HPDE6-E6E7 (cell line): ENCODE results near the gene METTL16.
"Not testable (repeated sequence)": the region's sequence is repeated elsewhere in the genome, so short reads cannot be mapped to it uniquely, and the experiment has no call there.

Experiments used
- DNase-seq: peaks from one replicate; pipeline ENCODE4 v3.0.0; 2011; ENCODE audit warnings: missing footprints; ENCODE audit errors: extremely low spot score

METTL16 gene

GRCh38 chr17:2511462-2512369 lies at the start of gene METTL16:
METTL16 (minus strand) TSS chr17:2511888; CDS start chr17:2502331, 9,557 bp downstream.
- DNase-seq: peak; percentile 96

- DNase-seq: no peak
These were observed 49.0 kb upstream of the METTL16 start for GRCh38 chr17:2560658-2561057.

- DNase-seq: no peak
These were observed 40.2 kb upstream of the METTL16 start for GRCh38 chr17:2551928-2552327.

GRCh38 chr17:2551493-2551892 lies 39.8 kb upstream of the METTL16 start:
- no peak for DNase-seq

GRCh38 chr17:2549392-2550211 lies 37.9 kb upstream of the METTL16 start:
- DNase-seq: no peak

- not testable (repeated sequence) for DNase-seq
These were observed 36.3 kb upstream of the METTL16 start for GRCh38 chr17:2548026-2548425.

GRCh38 chr17:2547176-2547575 lies 35.5 kb upstream of the METTL16 start:
- DNase-seq: peak; percentile 71

- DNase-seq: no peak
These were observed 33.7 kb upstream of the METTL16 start for GRCh38 chr17:2545393-2545792.

GRCh38 chr17:2542456-2542855 lies 30.8 kb upstream of the METTL16 start:
- no peak for DNase-seq

- no peak for DNase-seq
These were observed 30.4 kb upstream of the METTL16 start for GRCh38 chr17:2542056-2542455.

- DNase-seq: not testable (repeated sequence)
These were observed 25.9 kb upstream of the METTL16 start for GRCh38 chr17:2537579-2537978.

GRCh38 chr17:2532146-2532720 lies 20.5 kb upstream of the METTL16 start:
- no peak for DNase-seq

GRCh38 chr17:2531243-2531954 lies 19.7 kb upstream of the METTL16 start:
- DNase-seq: not testable (repeated sequence)

- not testable (repeated sequence) for DNase-seq
These were observed 10.2 kb upstream of the METTL16 start for GRCh38 chr17:2521775-2522410.

- DNase-seq: no peak
These were observed 9.6 kb upstream of the METTL16 start for GRCh38 chr17:2521257-2521656.

GRCh38 chr17:2517539-2517938 lies 5.9 kb upstream of the METTL16 start:
- no peak for DNase-seq

GRCh38 chr17:2511138-2511461 lies 588 bp downstream of the METTL16 start:
- DNase-seq: no peak

- DNase-seq: no peak
These were observed 1.1 kb downstream of the METTL16 start for GRCh38 chr17:2510559-2510958.

- DNase-seq: no peak
These were observed 3.7 kb downstream of the METTL16 start for GRCh38 chr17:2508035-2508434.

GRCh38 chr17:2507015-2507414 lies 4.7 kb downstream of the METTL16 start:
- DNase-seq: not testable (repeated sequence)

- no peak for DNase-seq
These were observed 8.1 kb downstream of the METTL16 start for GRCh38 chr17:2503627-2504026.
